Astrocyte (in vitro differentiated cells and primary cell): Measurements from ENCODE around the gene C20orf144. TPM values are rescaled to one million over a fixed set of nuclear protein-coding genes. Genes with fewer than 3 reads are reported as not detected.

ENCODE experiments used
- DNase-seq: peaks from one replicate; pipeline ENCODE4 v3.0.0-alpha.2; 2010; ENCODE audit warnings: low read depth
- FAIRE-seq: peaks from 2 replicates; lab custom pipeline; 2011; peaks lifted over from hg19 to GRCh38; lab: Jason Lieb, UNC
- H2AFZ ChIP-seq: 2 replicates; pipeline ENCODE4 v1.6.0; 2012; ENCODE audit warnings: low read depth, low read length, inconsistent platforms
- H3K27ac ChIP-seq: 2 replicates; pipeline ENCODE4 v1.5.1; 2011; ENCODE audit warnings: low read depth, low read length, inconsistent platforms
- H3K27me3 ChIP-seq: 2 replicates; pipeline ENCODE4 v1.6.0; 2011; ENCODE audit warnings: low read length, inconsistent platforms; ENCODE audit not compliant: insufficient read depth
- H3K36me3 ChIP-seq: 2 replicates; pipeline ENCODE4 v1.5.1; 2011; ENCODE audit warnings: low read length, inconsistent platforms; ENCODE audit not compliant: insufficient read depth
- H3K4me1 ChIP-seq: 2 replicates; pipeline ENCODE4 v1.5.1; 2011; ENCODE audit warnings: low read length, inconsistent platforms; ENCODE audit not compliant: insufficient read depth
- H3K4me2 ChIP-seq: 2 replicates; pipeline ENCODE4 v1.6.0; 2012; ENCODE audit warnings: low read length, inconsistent platforms
- H3K4me3 ChIP-seq: 2 replicates; pipeline ENCODE4 v1.5.1; 2011; ENCODE audit warnings: low read depth, mild to moderate bottlenecking, low read length, inconsistent platforms; ENCODE audit not compliant: insufficient read depth
- H3K79me2 ChIP-seq: 2 replicates; pipeline ENCODE4 v1.6.0; 2012; ENCODE audit warnings: mild to moderate bottlenecking, low read length, inconsistent platforms; ENCODE audit not compliant: insufficient read depth
- H3K9ac ChIP-seq: 2 replicates; pipeline ENCODE4 v1.6.0; 2012; ENCODE audit warnings: mild to moderate bottlenecking, low read length, inconsistent platforms
- H3K9me3 ChIP-seq: 2 replicates; pipeline ENCODE4 v1.5.1; 2012; ENCODE audit warnings: low read depth, mild to moderate bottlenecking, low read length, inconsistent platforms; ENCODE audit not compliant: insufficient read depth
- H4K20me1 ChIP-seq: 2 replicates; pipeline ENCODE4 v1.6.0; 2012; ENCODE audit warnings: low read length, inconsistent platforms; ENCODE audit not compliant: insufficient read depth
- H3K27ac Mint-ChIP-seq: one replicate; pipeline ENCODE4 v1.8.0; 2021; ENCODE audit warnings: mild to moderate bottlenecking, mixed read lengths; ENCODE audit not compliant: unreplicated experiment
- H3K27me3 Mint-ChIP-seq: one replicate; pipeline ENCODE4 v1.8.0; 2021; ENCODE audit warnings: low read depth, mixed read lengths; ENCODE audit not compliant: unreplicated experiment
- H3K36me3 Mint-ChIP-seq: one replicate; pipeline ENCODE4 v1.8.0; 2021; ENCODE audit warnings: low read depth, mixed read lengths; ENCODE audit not compliant: unreplicated experiment
- H3K4me1 Mint-ChIP-seq: one replicate; pipeline ENCODE4 v1.8.0; 2021; ENCODE audit warnings: low read depth, mixed read lengths; ENCODE audit not compliant: unreplicated experiment
- H3K4me3 Mint-ChIP-seq: one replicate; pipeline ENCODE4 v1.8.0; 2021; ENCODE audit warnings: mild to moderate bottlenecking, moderate library complexity, mixed read lengths; ENCODE audit not compliant: unreplicated experiment
- H3K9me3 Mint-ChIP-seq: one replicate; pipeline ENCODE4 v1.8.0; 2021; ENCODE audit warnings: mild to moderate bottlenecking, mixed read lengths; ENCODE audit not compliant: unreplicated experiment
- EZH2 ChIP-seq: IDR thresholded peaks from 2 replicates; pipeline ENCODE4 v1.6.1; 2012; ENCODE audit warnings: mild to moderate bottlenecking, low read length, inconsistent platforms; ENCODE audit not compliant: insufficient read depth
- total RNA-seq: library from RNA; stranded (reverse); gene quantifications from 2 replicates; pipeline ENCODE4 v1.2.1, GENCODE V29; 2021
- TF ChIP-seq, protein P1 (sequence below): IDR thresholded peaks from 2 replicates; pipeline ENCODE4 v1.5.1; 2011; ENCODE audit warnings: low read depth, mild to moderate bottlenecking, inconsistent platforms, low read length, moderate library complexity; ENCODE audit not compliant: insufficient read depth

The C20orf144 gene
- total RNA-seq, 1 donor from 2014 or later: 0.16 TPM

DNA sequence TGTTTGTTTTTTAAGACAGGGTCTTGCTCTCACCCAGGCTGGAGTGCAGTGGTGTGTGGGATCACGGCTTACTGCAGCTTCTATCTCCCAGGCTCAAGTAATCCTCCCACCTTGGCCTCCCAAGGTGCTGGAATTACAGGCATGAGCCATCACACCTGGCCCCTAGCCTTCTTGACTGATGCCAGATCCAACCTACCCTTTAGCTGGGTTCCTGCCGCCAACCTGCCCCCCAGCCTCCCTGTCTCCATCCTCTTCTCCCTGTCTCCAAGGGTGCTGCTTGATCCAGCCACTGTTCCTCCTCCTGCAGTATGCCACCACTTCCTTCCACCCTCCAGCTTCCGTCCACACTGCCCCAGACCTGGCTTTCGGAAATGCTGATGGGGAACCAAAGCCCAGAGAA lies 3.2 kb upstream of the C20orf144 start:
- peaks cover 6% of the 10 kb centered on the region for H3K4me1 Mint-ChIP-seq
- Histone ChIP-seq H3K4me1 (peaks cover 3% of the 10 kb centered on the region), H3K79me2 (no peaks in the 10 kb centered on the region), H3K9me3 (no peaks in the 10 kb centered on the region), H3K27me3 (no peaks in the 10 kb centered on the region), H4K20me1 (no peaks in the 10 kb centered on the region), H3K4me3 (no peak overlapping the region), H3K9ac (no peak overlapping the region), H3K27ac (no peak overlapping the region), H3K4me2 (no peak overlapping the region), H2AFZ (no peak overlapping the region), H3K36me3 (no peaks in the 10 kb centered on the region)
- TF ChIP-seq, protein P1, sequence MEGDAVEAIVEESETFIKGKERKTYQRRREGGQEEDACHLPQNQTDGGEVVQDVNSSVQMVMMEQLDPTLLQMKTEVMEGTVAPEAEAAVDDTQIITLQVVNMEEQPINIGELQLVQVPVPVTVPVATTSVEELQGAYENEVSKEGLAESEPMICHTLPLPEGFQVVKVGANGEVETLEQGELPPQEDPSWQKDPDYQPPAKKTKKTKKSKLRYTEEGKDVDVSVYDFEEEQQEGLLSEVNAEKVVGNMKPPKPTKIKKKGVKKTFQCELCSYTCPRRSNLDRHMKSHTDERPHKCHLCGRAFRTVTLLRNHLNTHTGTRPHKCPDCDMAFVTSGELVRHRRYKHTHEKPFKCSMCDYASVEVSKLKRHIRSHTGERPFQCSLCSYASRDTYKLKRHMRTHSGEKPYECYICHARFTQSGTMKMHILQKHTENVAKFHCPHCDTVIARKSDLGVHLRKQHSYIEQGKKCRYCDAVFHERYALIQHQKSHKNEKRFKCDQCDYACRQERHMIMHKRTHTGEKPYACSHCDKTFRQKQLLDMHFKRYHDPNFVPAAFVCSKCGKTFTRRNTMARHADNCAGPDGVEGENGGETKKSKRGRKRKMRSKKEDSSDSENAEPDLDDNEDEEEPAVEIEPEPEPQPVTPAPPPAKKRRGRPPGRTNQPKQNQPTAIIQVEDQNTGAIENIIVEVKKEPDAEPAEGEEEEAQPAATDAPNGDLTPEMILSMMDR: no peak
- no peak for TF ChIP-seq EZH2
- H3K9me3 Mint-ChIP-seq: no peaks in the 10 kb centered on the region
- H3K27ac Mint-ChIP-seq: no peak overlapping the region
- no peak overlapping the region for H3K4me3 Mint-ChIP-seq
- H3K27me3 Mint-ChIP-seq: peaks cover 3% of the 10 kb centered on the region
- no peak for FAIRE-seq
- no peak for DNase-seq
- H3K36me3 Mint-ChIP-seq: no peaks in the 10 kb centered on the region

DNA sequence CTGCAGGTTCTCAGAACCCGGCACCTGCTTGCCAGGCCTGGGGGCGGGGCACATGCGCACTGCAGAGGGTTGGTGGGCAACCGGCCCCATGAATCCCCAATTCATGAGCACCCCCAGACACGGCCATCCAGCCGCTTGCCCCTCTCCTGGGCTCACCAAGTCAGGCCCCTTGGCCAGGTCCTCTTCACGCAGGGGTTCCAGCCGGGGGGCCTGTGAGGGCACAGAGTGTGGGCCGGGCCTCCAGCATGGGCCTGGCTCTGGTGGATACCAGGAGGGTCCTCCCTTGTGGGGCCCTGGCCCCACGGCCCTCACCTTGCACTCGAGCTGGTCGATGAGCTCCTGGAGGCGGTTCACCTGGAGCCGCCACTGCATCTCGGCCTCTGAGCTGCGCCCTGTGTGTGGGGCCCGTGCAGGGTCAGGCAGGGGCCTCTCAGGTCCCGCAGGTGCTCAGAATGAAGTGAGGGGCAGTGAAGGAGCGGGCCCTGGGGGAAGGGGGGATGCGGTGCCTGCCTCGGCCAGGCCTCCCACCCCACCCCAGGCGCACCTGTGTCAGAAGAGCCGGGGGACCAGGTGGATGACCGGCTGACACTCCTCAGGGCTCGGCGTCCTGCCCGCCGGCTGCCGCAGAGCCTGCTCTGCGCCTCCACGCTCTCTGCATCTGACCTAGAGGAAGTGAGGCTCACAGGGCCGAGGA lies 2.6 kb upstream of the C20orf144 start:
- Histone ChIP-seq H3K79me2 (no peaks in the 10 kb centered on the region), H3K9me3 (no peaks in the 10 kb centered on the region), H3K27ac (no peak overlapping the region), H4K20me1 (no peaks in the 10 kb centered on the region), H3K9ac (no peak overlapping the region), H3K36me3 (no peaks in the 10 kb centered on the region), H3K4me1 (peaks cover 7% of the 10 kb centered on the region), H3K4me2 (no peak overlapping the region), H2AFZ (no peak overlapping the region), H3K4me3 (no peak overlapping the region), H3K27me3 (no peaks in the 10 kb centered on the region)
- Mint-ChIP-seq H3K9me3 (no peaks in the 10 kb centered on the region), H3K4me3 (no peak overlapping the region), H3K4me1 (peaks cover 8% of the 10 kb centered on the region), H3K27me3 (peaks cover 3% of the 10 kb centered on the region), H3K27ac (no peak overlapping the region), H3K36me3 (no peaks in the 10 kb centered on the region)
- no peak for TF ChIP-seq EZH2
- TF ChIP-seq, protein P1: no peak
- FAIRE-seq (no peak), DNase-seq (no peak)

DNA sequence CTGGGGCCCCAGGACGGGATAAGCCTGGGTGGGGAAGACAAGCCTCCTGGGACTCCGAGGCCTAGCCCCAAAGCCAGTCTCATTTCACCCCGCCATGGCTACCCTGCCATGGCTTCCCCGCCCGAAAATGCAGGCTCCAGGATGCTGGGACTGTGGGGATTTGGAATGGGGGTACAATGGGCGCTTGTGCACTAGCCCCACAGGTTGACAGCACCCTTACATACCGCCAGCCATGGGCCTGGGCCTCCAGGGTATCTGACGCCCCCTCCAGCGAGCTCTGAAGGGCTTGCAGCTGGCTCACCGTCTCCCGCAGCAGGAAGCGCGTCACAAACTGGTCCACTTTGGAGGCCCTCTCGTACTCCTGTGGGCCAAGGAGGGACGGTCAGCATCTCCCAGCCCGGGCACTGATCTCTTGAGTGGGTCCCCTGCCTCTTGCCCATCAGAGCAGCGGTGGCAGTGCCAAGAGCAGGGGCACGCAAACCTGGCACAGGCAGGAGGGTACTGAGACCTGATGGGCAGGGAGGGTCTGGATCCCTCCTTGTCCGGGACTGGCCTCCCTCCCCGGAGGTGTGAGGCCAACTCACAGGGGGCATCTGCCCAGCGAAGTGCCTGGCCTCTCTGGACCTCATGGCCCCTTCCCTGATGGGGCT lies 2.0 kb upstream of the C20orf144 start:
- Histone ChIP-seq H3K27me3 (no peaks in the 10 kb centered on the region), H3K9ac (no peak overlapping the region), H2AFZ (no peak overlapping the region), H3K4me1 (peaks cover 7% of the 10 kb centered on the region), H4K20me1 (no peaks in the 10 kb centered on the region), H3K4me2 (no peak overlapping the region), H3K79me2 (no peaks in the 10 kb centered on the region), H3K9me3 (no peaks in the 10 kb centered on the region), H3K4me3 (no peak overlapping the region), H3K27ac (no peak overlapping the region), H3K36me3 (no peaks in the 10 kb centered on the region)
- no peak for FAIRE-seq
- DNase-seq: no peak
- Mint-ChIP-seq H3K4me1 (peaks cover 11% of the 10 kb centered on the region), H3K27ac (no peak overlapping the region), H3K27me3 (no peaks in the 10 kb centered on the region), H3K9me3 (no peaks in the 10 kb centered on the region), H3K36me3 (no peaks in the 10 kb centered on the region), H3K4me3 (no peak overlapping the region)
- no peak for TF ChIP-seq EZH2
- TF ChIP-seq, protein P1: no peak
